Inflammatory macrophage treated with lipopolysaccharide for 4 hours (primary cell): ENCODE results near the gene MAPRE3.

Source experiments
- DNase-seq: peaks from one replicate; pipeline ENCODE4 v3.0.0-alpha.2; 2020

MAPRE3 gene

GRCh38 chr2:26951236-26951635, 19.2 kb upstream of the MAPRE3 start:
- no peak for DNase-seq

- DNase-seq, result no peak
Observed at GRCh38 chr2:26952374-26952773, 18.1 kb upstream of the MAPRE3 start.

GRCh38 chr2:26954135-26954534, 16.3 kb upstream of the MAPRE3 start:
- DNase-seq, result no peak

- DNase-seq, result no peak
Observed at GRCh38 chr2:26957041-26957440, 13.4 kb upstream of the MAPRE3 start.

- DNase-seq, result no peak
Observed at GRCh38 chr2:26957534-26957933, 12.9 kb upstream of the MAPRE3 start.

- DNase-seq, result peak; percentile 50
Observed at GRCh38 chr2:26959331-26959730, 11.1 kb upstream of the MAPRE3 start.

GRCh38 chr2:26964446-26965130, 5.8 kb upstream of the MAPRE3 start:
- DNase-seq, result no peak

- DNase-seq, result no peak
Observed at GRCh38 chr2:26968001-26968400, 2.4 kb upstream of the MAPRE3 start.

GRCh38 chr2:26969077-26969844, 1.2 kb upstream of the MAPRE3 start:
- peak; percentile 36 for DNase-seq

GRCh38 chr2:26970928-26971627, 641 bp downstream of the MAPRE3 start:
- peak; percentile 58 for DNase-seq

- DNase-seq, result peak; percentile 61
Observed at GRCh38 chr2:26971911-26972786, 1.7 kb downstream of the MAPRE3 start.

- DNase-seq, result no peak
Observed at GRCh38 chr2:26974352-26974751, 3.9 kb downstream of the MAPRE3 start.

GRCh38 chr2:26975102-26975501, 4.7 kb downstream of the MAPRE3 start:
- no peak for DNase-seq

GRCh38 chr2:26975656-26976055, 5.2 kb downstream of the MAPRE3 start:
- no peak for DNase-seq

- DNase-seq, result no peak
Observed at GRCh38 chr2:26976237-26976636, 5.8 kb downstream of the MAPRE3 start.

- no peak for DNase-seq
Observed at GRCh38 chr2:26977012-26977411, 6.6 kb downstream of the MAPRE3 start.

- DNase-seq, result no peak
Observed at GRCh38 chr2:26978061-26978596, 7.7 kb downstream of the MAPRE3 start.

- peak; percentile 28 for DNase-seq
Observed at GRCh38 chr2:26979741-26980140, 9.3 kb downstream of the MAPRE3 start.

GRCh38 chr2:26980971-26981370, 10.5 kb downstream of the MAPRE3 start:
- no peak for DNase-seq

GRCh38 chr2:26982102-26982742, 11.8 kb downstream of the MAPRE3 start:
- peak; percentile 24 for DNase-seq

- DNase-seq, result no peak
Observed at GRCh38 chr2:26983746-26984145, 13.3 kb downstream of the MAPRE3 start.

- no peak for DNase-seq
Observed at GRCh38 chr2:26985807-26986206, 15.4 kb downstream of the MAPRE3 start.
